HCT116 (cell line): ENCODE data around the gene WDR59. TPM values are rescaled to one million over a fixed set of nuclear protein-coding genes. Genes with fewer than 3 reads are reported as not detected.

Experiments
- ATAC-seq: fragments of 200-7000 bp; cut with Tn5 transposase; 2 replicates; pipeline ENCODE4 v1.9.1; 2020; ENCODE audit warnings: mild to moderate bottlenecking, moderate library complexity
- BruUV-seq: library from RNA; stranded (reverse); fragments of 400-500 nt; replicated peaks from 2 replicates; lab custom pipeline; 2021; lab: Mats Ljungman, UMichigan
- CTCF ChIA-PET: fragments of 300-600 bp; sonication (Branson Sonifier 250); formaldehyde crosslinking; loops from one replicate; lab custom pipeline; 2021; ENCODE audit warnings: antibody characterized with exemption; lab: Charles Lee
- POLR2A ChIA-PET: fragments of 300-600, 350-600 bp; sonication (Branson Sonifier 250); formaldehyde crosslinking; loops from one replicate; lab custom pipeline; 2021; ENCODE audit warnings: antibody characterized with exemption; lab: Charles Lee
- RAD21 ChIA-PET, 2 experiments: fragments of 300-600 bp; sonication (Branson Sonifier 250); formaldehyde crosslinking; loops; one replicate each; lab custom pipeline; 2023; ENCODE audit warnings: low total read pairs in 2 of 2; ENCODE audit not compliant: uncharacterized antibody in 2 of 2, unreplicated experiment in 2 of 2, low non-redundant PET in 1 of 2; lab: Charles Lee
- DNase-seq: peaks from one replicate; pipeline ENCODE4 v3.0.0-alpha.2; 2010; ENCODE audit warnings: low read depth, low spot score
- H2AFZ ChIP-seq: fragments of 200-600 bp; shearing (Covaris generic), sonication (generic); 2 replicates; pipeline ENCODE4 v1.6.1; 2017; ENCODE audit warnings: low read depth, mixed run types, mixed read lengths, antibody characterized with exemption, low read length; ENCODE audit not compliant: poor library complexity, severe bottlenecking
- H3K27ac ChIP-seq: 2 replicates; pipeline ENCODE4 v1.5.1; 2012; ENCODE audit warnings: low read depth, low read length
- H3K27me3 ChIP-seq: fragments of 200-600 bp; sonication (generic); 2 replicates; pipeline ENCODE4 v1.6.1; 2016; ENCODE audit warnings: mixed run types, low read length, mixed read lengths; ENCODE audit not compliant: insufficient read depth
- H3K36me3 ChIP-seq, 2 experiments: fragments of 200-500 bp in 1 of 2; fragments of 200-600 bp in 1 of 2; sonication (Bioruptor generic) in 1 of 2; sonication (generic) in 1 of 2; 2 replicates each; pipeline versions ENCODE4 v1.5.1 to v1.6.1; 2014 to 2016; ENCODE audit warnings: low read length in 2 of 2, inconsistent platforms in 1 of 2, mixed read lengths in 1 of 2, mixed run types in 1 of 2; ENCODE audit not compliant: insufficient read depth in 2 of 2, control insufficient read depth in 1 of 2
- H3K4me1 ChIP-seq, 2 experiments: fragments of 200-600 bp in 1 of 2; sonication (generic) in 1 of 2; 2 replicates each; pipeline versions ENCODE4 v1.5.1 to v1.6.1; 2012 to 2017; ENCODE audit warnings: low read length in 2 of 2, inconsistent platforms in 1 of 2, mild to moderate bottlenecking in 1 of 2, mixed read lengths in 1 of 2, mixed run types in 1 of 2, moderate library complexity in 1 of 2; ENCODE audit not compliant: insufficient read depth in 2 of 2, control insufficient read depth in 1 of 2
- H3K4me2 ChIP-seq: fragments of 200-600 bp; sonication (generic); 2 replicates; pipeline ENCODE4 v1.6.1; 2017; ENCODE audit warnings: mixed run types, low read length, mixed read lengths
- H3K4me3 ChIP-seq, 2 experiments: fragments of 200-600 bp in 1 of 2; sonication (generic) in 1 of 2; replicated peaks in 1 of 2; 2 replicates each; pipeline ENCODE4 v1.5.1; 2011 to 2016; ENCODE audit warnings: low read length in 2 of 2, control low read depth in 1 of 2, low read depth in 1 of 2, mild to moderate bottlenecking in 1 of 2, mixed read lengths in 1 of 2, mixed run types in 1 of 2
- H3K79me2 ChIP-seq: fragments of 200-600 bp; sonication (generic); 2 replicates; pipeline ENCODE4 v1.6.1; 2017; ENCODE audit warnings: mild to moderate bottlenecking, mixed run types, low read length, moderate library complexity, mixed read lengths; ENCODE audit not compliant: insufficient read depth
- H3K9ac ChIP-seq: fragments of 200-600 bp; sonication (generic); 2 replicates; pipeline ENCODE4 v1.6.1; 2016; ENCODE audit warnings: low read length, mixed read lengths
- H3K9me2 ChIP-seq: fragments of 200-600 bp; sonication (generic), shearing (Covaris generic); 2 replicates; pipeline ENCODE4 v1.6.1; 2017; ENCODE audit warnings: mixed run types, mild to moderate bottlenecking, moderate library complexity; ENCODE audit not compliant: insufficient read depth
- H3K9me3 ChIP-seq, 2 experiments: fragments of 200-500 bp in 1 of 2; fragments of 200-600 bp in 1 of 2; sonication (Bioruptor generic) in 1 of 2; sonication (generic) in 1 of 2; 2 replicates each; pipeline ENCODE4 v1.6.1; 2014 to 2017; ENCODE audit warnings: low read length in 2 of 2, mixed read lengths in 2 of 2, inconsistent platforms in 1 of 2, low read depth in 1 of 2, mild to moderate bottlenecking in 1 of 2, mixed run types in 1 of 2, moderate library complexity in 1 of 2; ENCODE audit not compliant: control insufficient read depth in 1 of 2, insufficient read depth in 1 of 2
- H4K20me1 ChIP-seq: fragments of 200-600 bp; sonication (generic), shearing (Covaris generic); 2 replicates; pipeline ENCODE4 v1.6.1; 2017; ENCODE audit warnings: mixed run types, mild to moderate bottlenecking, moderate library complexity; ENCODE audit not compliant: insufficient read depth
- CBX3 ChIP-seq: IDR thresholded peaks from 2 replicates; pipeline ENCODE4 v1.6.1; 2012; ENCODE audit warnings: low read depth
- ELF1 ChIP-seq: IDR thresholded peaks from 2 replicates; pipeline ENCODE4 v1.6.1; 2012; ENCODE audit warnings: low read depth, borderline replicate concordance
- EZH2 ChIP-seq: fragments of 200-600 bp; sonication (generic); IDR thresholded peaks from 2 replicates; pipeline ENCODE4 v1.6.1; 2017; ENCODE audit warnings: antibody characterized with exemption, mixed run types
- EZH2phosphoT487 ChIP-seq: fragments of 200-600 bp; IDR thresholded peaks from 2 replicates; pipeline ENCODE4 v1.6.1; 2018; ENCODE audit warnings: antibody characterized with exemption, borderline replicate concordance
- FOSL1 ChIP-seq: IDR thresholded peaks from 2 replicates; pipeline ENCODE4 v1.6.1; 2012; ENCODE audit warnings: low read depth
- JUND ChIP-seq: IDR thresholded peaks from 2 replicates; pipeline ENCODE4 v1.6.1; 2012
- POLR2AphosphoS5 ChIP-seq: IDR thresholded peaks from 2 replicates; pipeline ENCODE4 v1.6.1; 2011; ENCODE audit warnings: mild to moderate bottlenecking, low read depth, low read length, moderate library complexity
- RAD21 ChIP-seq: IDR thresholded peaks from 2 replicates; pipeline ENCODE4 v1.6.1; 2012; ENCODE audit warnings: low read depth, mild to moderate bottlenecking
- SIN3A ChIP-seq: IDR thresholded peaks from 2 replicates; pipeline ENCODE4 v1.6.1; 2012; ENCODE audit warnings: low read depth
- SP1 ChIP-seq: IDR thresholded peaks from 2 replicates; pipeline ENCODE4 v1.6.1; 2012; ENCODE audit warnings: low read depth
- SRF ChIP-seq: IDR thresholded peaks from 2 replicates; pipeline ENCODE4 v1.6.1; 2012; ENCODE audit warnings: low read depth
- TCF7L2 ChIP-seq: IDR thresholded peaks from 2 replicates; pipeline ENCODE4 v1.7.0; 2011; ENCODE audit warnings: borderline replicate concordance, inconsistent platforms; ENCODE audit not compliant: insufficient read depth, insufficient read length; ENCODE audit errors: extremely low read depth
- ZFX ChIP-seq: fragments of 450-650 bp; IDR thresholded peaks from 2 replicates; pipeline ENCODE4 v1.6.1; 2017
- ZNF274 ChIP-seq: fragments of 200-500 bp; sonication (Bioruptor generic); IDR thresholded peaks from 2 replicates; pipeline ENCODE4 v1.6.1; 2014; ENCODE audit warnings: mild to moderate bottlenecking, low read depth, low read length, inconsistent platforms
- intact Hi-C: fragments of 100-400 bp; cut with micrococcal nuclease; formaldehyde crosslinking; loops from 2 replicates; pipeline ENCODE4 v1.10.0; 2022
- total RNA-seq: library from RNA; stranded (reverse); gene quantifications from one replicate; pipeline ENCODE4 v1.2.1, GENCODE V29; 2021; ENCODE audit not compliant: unreplicated experiment
- TF ChIP-seq, protein P1 (sequence below): IDR thresholded peaks from 2 replicates; pipeline ENCODE4 v1.6.1; 2011; ENCODE audit warnings: mild to moderate bottlenecking, low read length, moderate library complexity; ENCODE audit not compliant: insufficient replicate concordance; ENCODE audit errors: extremely low read depth
- TF ChIP-seq, protein P2 (sequence below), 3 experiments: fragments of 200-600 bp in 1 of 3; sonication (generic) in 1 of 3; IDR thresholded peaks in 2 of 3; conservative IDR thresholded peaks in 1 of 3; 2 replicates each; pipeline ENCODE4 v1.5.1; 2012 to 2017; ENCODE audit warnings: low read depth in 2 of 3, low read length in 2 of 3, antibody characterized with exemption in 1 of 3, borderline replicate concordance in 1 of 3, control low read depth in 1 of 3, mild to moderate bottlenecking in 1 of 3, mixed read lengths in 1 of 3, mixed run types in 1 of 3, moderate library complexity in 1 of 3; ENCODE audit not compliant: insufficient read depth in 1 of 3
- TF ChIP-seq, protein P3 (sequence below): IDR thresholded peaks from 2 replicates; pipeline ENCODE4 v1.6.1; 2012
- TF ChIP-seq, protein P4 (sequence below): IDR thresholded peaks from 2 replicates; pipeline ENCODE4 v1.6.1; 2012; ENCODE audit warnings: low read depth

Gene WDR59
- total RNA-seq, 1 experiment from 2014 or later = 96.9 TPM

DNA sequence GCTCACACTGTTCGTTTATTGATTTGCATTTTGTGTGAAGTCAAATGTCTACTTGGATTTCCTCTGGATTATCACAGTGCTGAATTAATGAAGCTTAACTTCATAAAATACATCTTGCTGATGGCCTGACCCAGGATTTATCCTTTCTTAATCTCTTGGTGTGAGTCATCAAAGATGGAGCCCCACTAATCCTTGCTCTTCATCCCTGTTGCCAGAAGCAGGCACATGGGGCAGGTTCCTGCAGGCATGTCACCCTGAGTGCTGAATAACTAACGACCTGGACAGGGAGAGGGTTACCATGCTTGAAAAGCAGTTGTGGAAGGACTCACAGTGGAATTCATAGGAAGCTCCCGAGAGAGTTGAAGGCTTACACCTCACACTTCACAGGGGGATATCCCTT, 154.3 kb downstream of the WDR59 start:
- no peak overlapping the region for H3K27ac ChIP-seq
- H3K4me2 ChIP-seq = no peak overlapping the region
- no peak for ATAC-seq
- TF ChIP-seq EZH2 (no peak), TCF7L2 (no peak), SRF (no peak), JUND (no peak), EZH2phosphoT487 (no peak), FOSL1 (no peak), ZNF274 (no peak), RAD21 (no peak), SIN3A (no peak), SP1 (no peak), ELF1 (no peak), ZFX (no peak), CBX3 (no peak), POLR2AphosphoS5 (no peak)
- TF ChIP-seq, protein P1, sequence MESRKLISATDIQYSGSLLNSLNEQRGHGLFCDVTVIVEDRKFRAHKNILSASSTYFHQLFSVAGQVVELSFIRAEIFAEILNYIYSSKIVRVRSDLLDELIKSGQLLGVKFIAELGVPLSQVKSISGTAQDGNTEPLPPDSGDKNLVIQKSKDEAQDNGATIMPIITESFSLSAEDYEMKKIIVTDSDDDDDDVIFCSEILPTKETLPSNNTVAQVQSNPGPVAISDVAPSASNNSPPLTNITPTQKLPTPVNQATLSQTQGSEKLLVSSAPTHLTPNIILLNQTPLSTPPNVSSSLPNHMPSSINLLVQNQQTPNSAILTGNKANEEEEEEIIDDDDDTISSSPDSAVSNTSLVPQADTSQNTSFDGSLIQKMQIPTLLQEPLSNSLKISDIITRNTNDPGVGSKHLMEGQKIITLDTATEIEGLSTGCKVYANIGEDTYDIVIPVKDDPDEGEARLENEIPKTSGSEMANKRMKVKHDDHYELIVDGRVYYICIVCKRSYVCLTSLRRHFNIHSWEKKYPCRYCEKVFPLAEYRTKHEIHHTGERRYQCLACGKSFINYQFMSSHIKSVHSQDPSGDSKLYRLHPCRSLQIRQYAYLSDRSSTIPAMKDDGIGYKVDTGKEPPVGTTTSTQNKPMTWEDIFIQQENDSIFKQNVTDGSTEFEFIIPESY = no peak
- TF ChIP-seq, protein P2, sequence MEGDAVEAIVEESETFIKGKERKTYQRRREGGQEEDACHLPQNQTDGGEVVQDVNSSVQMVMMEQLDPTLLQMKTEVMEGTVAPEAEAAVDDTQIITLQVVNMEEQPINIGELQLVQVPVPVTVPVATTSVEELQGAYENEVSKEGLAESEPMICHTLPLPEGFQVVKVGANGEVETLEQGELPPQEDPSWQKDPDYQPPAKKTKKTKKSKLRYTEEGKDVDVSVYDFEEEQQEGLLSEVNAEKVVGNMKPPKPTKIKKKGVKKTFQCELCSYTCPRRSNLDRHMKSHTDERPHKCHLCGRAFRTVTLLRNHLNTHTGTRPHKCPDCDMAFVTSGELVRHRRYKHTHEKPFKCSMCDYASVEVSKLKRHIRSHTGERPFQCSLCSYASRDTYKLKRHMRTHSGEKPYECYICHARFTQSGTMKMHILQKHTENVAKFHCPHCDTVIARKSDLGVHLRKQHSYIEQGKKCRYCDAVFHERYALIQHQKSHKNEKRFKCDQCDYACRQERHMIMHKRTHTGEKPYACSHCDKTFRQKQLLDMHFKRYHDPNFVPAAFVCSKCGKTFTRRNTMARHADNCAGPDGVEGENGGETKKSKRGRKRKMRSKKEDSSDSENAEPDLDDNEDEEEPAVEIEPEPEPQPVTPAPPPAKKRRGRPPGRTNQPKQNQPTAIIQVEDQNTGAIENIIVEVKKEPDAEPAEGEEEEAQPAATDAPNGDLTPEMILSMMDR (IDR thresholded peaks at IDR 0.05 in 2 of 3, conservative IDR thresholded peaks at IDR 0.05 in 1 of 3; ENCODE audit: borderline replicate concordance in 1 of 3, insufficient read depth in 1 of 3, low read depth in 2 of 3, low read length in 2 of 3) = no peak
- TF ChIP-seq, protein P3, sequence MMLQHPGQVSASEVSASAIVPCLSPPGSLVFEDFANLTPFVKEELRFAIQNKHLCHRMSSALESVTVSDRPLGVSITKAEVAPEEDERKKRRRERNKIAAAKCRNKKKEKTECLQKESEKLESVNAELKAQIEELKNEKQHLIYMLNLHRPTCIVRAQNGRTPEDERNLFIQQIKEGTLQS = no peak
- TF ChIP-seq, protein P4, sequence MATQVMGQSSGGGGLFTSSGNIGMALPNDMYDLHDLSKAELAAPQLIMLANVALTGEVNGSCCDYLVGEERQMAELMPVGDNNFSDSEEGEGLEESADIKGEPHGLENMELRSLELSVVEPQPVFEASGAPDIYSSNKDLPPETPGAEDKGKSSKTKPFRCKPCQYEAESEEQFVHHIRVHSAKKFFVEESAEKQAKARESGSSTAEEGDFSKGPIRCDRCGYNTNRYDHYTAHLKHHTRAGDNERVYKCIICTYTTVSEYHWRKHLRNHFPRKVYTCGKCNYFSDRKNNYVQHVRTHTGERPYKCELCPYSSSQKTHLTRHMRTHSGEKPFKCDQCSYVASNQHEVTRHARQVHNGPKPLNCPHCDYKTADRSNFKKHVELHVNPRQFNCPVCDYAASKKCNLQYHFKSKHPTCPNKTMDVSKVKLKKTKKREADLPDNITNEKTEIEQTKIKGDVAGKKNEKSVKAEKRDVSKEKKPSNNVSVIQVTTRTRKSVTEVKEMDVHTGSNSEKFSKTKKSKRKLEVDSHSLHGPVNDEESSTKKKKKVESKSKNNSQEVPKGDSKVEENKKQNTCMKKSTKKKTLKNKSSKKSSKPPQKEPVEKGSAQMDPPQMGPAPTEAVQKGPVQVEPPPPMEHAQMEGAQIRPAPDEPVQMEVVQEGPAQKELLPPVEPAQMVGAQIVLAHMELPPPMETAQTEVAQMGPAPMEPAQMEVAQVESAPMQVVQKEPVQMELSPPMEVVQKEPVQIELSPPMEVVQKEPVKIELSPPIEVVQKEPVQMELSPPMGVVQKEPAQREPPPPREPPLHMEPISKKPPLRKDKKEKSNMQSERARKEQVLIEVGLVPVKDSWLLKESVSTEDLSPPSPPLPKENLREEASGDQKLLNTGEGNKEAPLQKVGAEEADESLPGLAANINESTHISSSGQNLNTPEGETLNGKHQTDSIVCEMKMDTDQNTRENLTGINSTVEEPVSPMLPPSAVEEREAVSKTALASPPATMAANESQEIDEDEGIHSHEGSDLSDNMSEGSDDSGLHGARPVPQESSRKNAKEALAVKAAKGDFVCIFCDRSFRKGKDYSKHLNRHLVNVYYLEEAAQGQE = no peak
- BruUV-seq = no TSS peak
- CTCF ChIA-PET = no interaction called here
- no peaks in the 10 kb centered on the region for H3K9me2 ChIP-seq
- RAD21 ChIA-PET = no interaction called here
- no peaks in the 10 kb centered on the region for H4K20me1 ChIP-seq
- no peaks in the 10 kb centered on the region for H3K36me3 ChIP-seq
- H3K27me3 ChIP-seq = no peaks in the 10 kb centered on the region
- no peak overlapping the region for H2AFZ ChIP-seq
- no peaks in the 10 kb centered on the region for H3K79me2 ChIP-seq
- DNase-seq = no peak
- H3K4me1 ChIP-seq = no peaks in the 10 kb centered on the region
- H3K4me3 ChIP-seq = no peak overlapping the region
- POLR2A ChIA-PET = no interaction called here
- intact Hi-C loops = no loop called here
- no peaks in the 10 kb centered on the region for H3K9me3 ChIP-seq
- no peak overlapping the region for H3K9ac ChIP-seq
